ENCODE measurements around the gene SMYD3. TPM values are rescaled to one million over a fixed set of nuclear protein-coding genes. Genes with fewer than 3 reads are reported as not detected.

The SMYD3 gene
- total and polyA plus RNA-seq, 2 donors (not counting 1 experiment from before 2014, with no cell fraction given), result 9.7 to 37.2 TPM

- no peak overlapping the region for H3K9ac ChIP-seq (ENCODE audit: low read length)
- no peak overlapping the region for H3K27ac ChIP-seq (ENCODE audit: low read length in 2 of 2)
- Mint-ChIP-seq H3K27me3 (no peaks in the 10 kb centered on the region), H3K4me3 (no peak overlapping the region), H3K4me1 (no peaks in the 10 kb centered on the region), H3K27ac (no peak overlapping the region), H3K9me3 (ENCODE audit: insufficient read depth) (no peaks in the 10 kb centered on the region)
- intact Hi-C loops (cut with micrococcal nuclease), result no loop called here
- POLR2A ChIA-PET, result no interaction called here
- H3K36me3 ChIP-seq (replicated peaks in 1 of 2; ENCODE audit: control extremely low read depth in 1 of 2, control insufficient read depth in 1 of 2, extremely low read depth in 1 of 2, insufficient read depth in 2 of 2, low read length in 1 of 2), result no peaks in the 10 kb centered on the region
- ATAC-seq (ENCODE audit: low read depth), result no peak
- H3K79me2 ChIP-seq (ENCODE audit: control insufficient read depth, insufficient read depth, low read length), result no peaks in the 10 kb centered on the region
- TF ChIP-seq, protein P1, sequence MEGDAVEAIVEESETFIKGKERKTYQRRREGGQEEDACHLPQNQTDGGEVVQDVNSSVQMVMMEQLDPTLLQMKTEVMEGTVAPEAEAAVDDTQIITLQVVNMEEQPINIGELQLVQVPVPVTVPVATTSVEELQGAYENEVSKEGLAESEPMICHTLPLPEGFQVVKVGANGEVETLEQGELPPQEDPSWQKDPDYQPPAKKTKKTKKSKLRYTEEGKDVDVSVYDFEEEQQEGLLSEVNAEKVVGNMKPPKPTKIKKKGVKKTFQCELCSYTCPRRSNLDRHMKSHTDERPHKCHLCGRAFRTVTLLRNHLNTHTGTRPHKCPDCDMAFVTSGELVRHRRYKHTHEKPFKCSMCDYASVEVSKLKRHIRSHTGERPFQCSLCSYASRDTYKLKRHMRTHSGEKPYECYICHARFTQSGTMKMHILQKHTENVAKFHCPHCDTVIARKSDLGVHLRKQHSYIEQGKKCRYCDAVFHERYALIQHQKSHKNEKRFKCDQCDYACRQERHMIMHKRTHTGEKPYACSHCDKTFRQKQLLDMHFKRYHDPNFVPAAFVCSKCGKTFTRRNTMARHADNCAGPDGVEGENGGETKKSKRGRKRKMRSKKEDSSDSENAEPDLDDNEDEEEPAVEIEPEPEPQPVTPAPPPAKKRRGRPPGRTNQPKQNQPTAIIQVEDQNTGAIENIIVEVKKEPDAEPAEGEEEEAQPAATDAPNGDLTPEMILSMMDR (IDR thresholded peaks at IDR 0.05), result no peak
- no peak for TF ChIP-seq EZH2 (IDR thresholded peaks at IDR 0.05; ENCODE audit: borderline replicate concordance, insufficient read depth, low read depth, low read length, poor library complexity, severe bottlenecking)
- no peak overlapping the region for H3K4me2 ChIP-seq (replicated peaks; ENCODE audit: low read depth, low read length, poor library complexity, severe bottlenecking)
- H4K20me1 ChIP-seq (ENCODE audit: control insufficient read depth, insufficient read depth, low read length, poor library complexity, severe bottlenecking), result no peaks in the 10 kb centered on the region
- no peaks in the 10 kb centered on the region for H3K4me1 ChIP-seq (ENCODE audit: control insufficient read depth in 2 of 2, insufficient read depth in 2 of 2, low read length in 2 of 2)
- 100% methylated on average over 1 of the region's 2 CpGs for WGBS (ENCODE audit: insufficient coverage)
- H3K27me3 ChIP-seq (replicated peaks in 1 of 4; ENCODE audit: control extremely low read depth in 1 of 4, control insufficient read depth in 3 of 4, insufficient read depth in 4 of 4, low read length in 3 of 4), result no peaks in the 10 kb centered on the region
- H3K9me3 ChIP-seq (ENCODE audit: control extremely low read depth in 1 of 3, control insufficient read depth in 2 of 3, insufficient read depth in 1 of 3, low read length in 2 of 3), result no peaks in the 10 kb centered on the region
- H3K4me3 ChIP-seq (ENCODE audit: control extremely low read depth in 1 of 5, extremely low read depth in 1 of 5, insufficient read depth in 1 of 5, low read depth in 2 of 5, low read length in 4 of 5), result no peak overlapping the region
- CTCF ChIA-PET, result no interaction called here
- H2AFZ ChIP-seq (ENCODE audit: insufficient read depth, low read depth, low read length, poor library complexity, severe bottlenecking), result no peak overlapping the region
- no peak for DNase-seq
These were observed 732.9 kb downstream of the SMYD3 start for GRCh38 chr1:245774196-245774595.

GRCh38 chr1:245773344-245773743 lies 733.7 kb downstream of the SMYD3 start:
- no peaks in the 10 kb centered on the region for H4K20me1 ChIP-seq (ENCODE audit: control insufficient read depth, insufficient read depth, low read length, poor library complexity, severe bottlenecking)
- no peak overlapping the region for H3K4me3 ChIP-seq (ENCODE audit: control extremely low read depth in 1 of 5, extremely low read depth in 1 of 5, insufficient read depth in 1 of 5, low read depth in 2 of 5, low read length in 4 of 5)
- H2AFZ ChIP-seq (ENCODE audit: insufficient read depth, low read depth, low read length, poor library complexity, severe bottlenecking), result no peak overlapping the region
- H3K4me2 ChIP-seq (replicated peaks; ENCODE audit: low read depth, low read length, poor library complexity, severe bottlenecking), result no peak overlapping the region
- no peaks in the 10 kb centered on the region for H3K9me3 ChIP-seq (ENCODE audit: control extremely low read depth in 1 of 3, control insufficient read depth in 2 of 3, insufficient read depth in 1 of 3, low read length in 2 of 3)
- no peaks in the 10 kb centered on the region for H3K4me1 Mint-ChIP-seq
- POLR2A ChIA-PET, result no interaction called here
- no peaks in the 10 kb centered on the region for H3K79me2 ChIP-seq (ENCODE audit: control insufficient read depth, insufficient read depth, low read length)
- H3K9ac ChIP-seq (ENCODE audit: low read length), result no peak overlapping the region
- H3K4me3 Mint-ChIP-seq, result no peak overlapping the region
- no peaks in the 10 kb centered on the region for H3K9me3 Mint-ChIP-seq (ENCODE audit: insufficient read depth)
- WGBS (ENCODE audit: insufficient coverage), result 100% methylated on average over 3 of the region's 3 CpGs
- intact Hi-C loops (cut with micrococcal nuclease), result no loop called here
- H3K27ac ChIP-seq (ENCODE audit: low read length in 2 of 2), result no peak overlapping the region
- H3K27ac Mint-ChIP-seq, result no peak overlapping the region
- no peaks in the 10 kb centered on the region for H3K36me3 ChIP-seq (replicated peaks in 1 of 2; ENCODE audit: control extremely low read depth in 1 of 2, control insufficient read depth in 1 of 2, extremely low read depth in 1 of 2, insufficient read depth in 2 of 2, low read length in 1 of 2)
- no peaks in the 10 kb centered on the region for H3K27me3 ChIP-seq (replicated peaks in 1 of 4; ENCODE audit: control extremely low read depth in 1 of 4, control insufficient read depth in 3 of 4, insufficient read depth in 4 of 4, low read length in 3 of 4)
- DNase-seq (no peak), ATAC-seq (ENCODE audit: low read depth) (no peak)
- no peaks in the 10 kb centered on the region for H3K4me1 ChIP-seq (ENCODE audit: control insufficient read depth in 2 of 2, insufficient read depth in 2 of 2, low read length in 2 of 2)
- TF ChIP-seq, protein P1 (IDR thresholded peaks at IDR 0.05), result no peak
- TF ChIP-seq EZH2 (IDR thresholded peaks at IDR 0.05; ENCODE audit: borderline replicate concordance, insufficient read depth, low read depth, low read length, poor library complexity, severe bottlenecking), result no peak
- CTCF ChIA-PET, result no interaction called here
- no peaks in the 10 kb centered on the region for H3K27me3 Mint-ChIP-seq
